ENCODE measurements around the gene TAAR1.

DNA sequence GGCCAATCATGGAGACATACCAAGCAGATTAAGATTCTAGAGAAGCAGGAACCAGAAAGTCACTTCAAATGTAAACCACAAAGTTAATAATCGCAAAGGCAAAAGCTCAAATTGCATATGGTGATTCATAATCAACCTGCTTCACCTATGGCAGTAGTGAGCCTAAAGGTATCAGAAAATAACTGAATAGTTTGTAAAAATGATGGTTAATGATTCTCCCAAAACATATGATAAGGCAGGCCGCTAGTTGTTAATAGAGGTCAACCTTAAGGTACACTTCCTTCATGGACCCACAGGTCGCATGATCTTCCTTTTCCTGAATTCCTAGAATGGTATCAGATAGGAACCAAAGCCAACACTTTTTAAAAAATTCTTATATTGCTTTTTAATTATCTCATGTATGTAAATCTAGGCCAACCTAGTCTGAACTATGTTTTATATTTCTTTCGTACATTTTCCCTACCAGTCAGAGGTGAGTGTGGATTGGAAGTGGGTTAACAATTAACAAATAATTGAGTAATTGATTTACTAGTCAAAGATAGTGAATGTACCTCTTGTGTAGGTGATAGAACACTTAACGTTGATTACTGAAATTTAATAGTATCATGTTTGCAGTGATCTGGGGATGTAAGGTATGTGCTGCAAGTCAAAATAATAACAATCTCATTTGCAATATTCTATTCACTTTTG lies 51.3 kb downstream of the TAAR1 start:
- TF ChIP-seq, protein P1, sequence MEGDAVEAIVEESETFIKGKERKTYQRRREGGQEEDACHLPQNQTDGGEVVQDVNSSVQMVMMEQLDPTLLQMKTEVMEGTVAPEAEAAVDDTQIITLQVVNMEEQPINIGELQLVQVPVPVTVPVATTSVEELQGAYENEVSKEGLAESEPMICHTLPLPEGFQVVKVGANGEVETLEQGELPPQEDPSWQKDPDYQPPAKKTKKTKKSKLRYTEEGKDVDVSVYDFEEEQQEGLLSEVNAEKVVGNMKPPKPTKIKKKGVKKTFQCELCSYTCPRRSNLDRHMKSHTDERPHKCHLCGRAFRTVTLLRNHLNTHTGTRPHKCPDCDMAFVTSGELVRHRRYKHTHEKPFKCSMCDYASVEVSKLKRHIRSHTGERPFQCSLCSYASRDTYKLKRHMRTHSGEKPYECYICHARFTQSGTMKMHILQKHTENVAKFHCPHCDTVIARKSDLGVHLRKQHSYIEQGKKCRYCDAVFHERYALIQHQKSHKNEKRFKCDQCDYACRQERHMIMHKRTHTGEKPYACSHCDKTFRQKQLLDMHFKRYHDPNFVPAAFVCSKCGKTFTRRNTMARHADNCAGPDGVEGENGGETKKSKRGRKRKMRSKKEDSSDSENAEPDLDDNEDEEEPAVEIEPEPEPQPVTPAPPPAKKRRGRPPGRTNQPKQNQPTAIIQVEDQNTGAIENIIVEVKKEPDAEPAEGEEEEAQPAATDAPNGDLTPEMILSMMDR (IDR thresholded peaks at IDR 0.05) = no peak
- TF ChIP-seq POLR2A (IDR thresholded peaks at IDR 0.05) = no peak

Data from uterus (tissue), 2 donors.